Liver (tissue), 9 donors: ENCODE data around the gene SLC25A48. TPM values are rescaled to one million over a fixed set of nuclear protein-coding genes. Genes with fewer than 3 reads are reported as not detected.

Experiments used
- DNase-seq: peaks from one replicate; pipeline ENCODE4 v3.0.0-alpha.2; 2017; ENCODE audit warnings: low spot score
- H3K27ac ChIP-seq, 2 donors: one replicate each; pipeline ENCODE4 v1.7.0; 2013; ENCODE audit warnings: inconsistent platforms in 2 of 2, low read length in 2 of 2, control low read depth in 1 of 2, low read depth in 1 of 2, mild to moderate bottlenecking in 1 of 2
- H3K27me3 ChIP-seq, 4 donors: one replicate each; pipeline versions ENCODE4 v1.6.1 to v1.7.0; 2013; ENCODE audit warnings: low read length in 3 of 4, inconsistent platforms in 1 of 4, mild to moderate bottlenecking in 1 of 4, moderate library complexity in 1 of 4; ENCODE audit not compliant: control insufficient read depth in 4 of 4, insufficient read depth in 4 of 4
- H3K36me3 ChIP-seq, 4 donors: one replicate each; pipeline versions ENCODE4 v1.6.1 to v1.7.0; 2013; ENCODE audit warnings: low read length in 3 of 4, mild to moderate bottlenecking in 3 of 4, low read depth in 1 of 4, moderate library complexity in 1 of 4; ENCODE audit not compliant: control insufficient read depth in 4 of 4, insufficient read depth in 3 of 4
- H3K4me1 ChIP-seq, 4 donors: one replicate each; pipeline versions ENCODE4 v1.6.1 to v1.7.0; 2013; ENCODE audit warnings: low read length in 3 of 4, mild to moderate bottlenecking in 3 of 4, moderate library complexity in 1 of 4; ENCODE audit not compliant: control insufficient read depth in 4 of 4, insufficient read depth in 4 of 4
- H3K4me3 ChIP-seq, 3 donors: one replicate each; pipeline versions ENCODE4 v1.6.1 to v1.7.0; 2013; ENCODE audit warnings: low read length in 3 of 3, control low read depth in 1 of 3, low read depth in 1 of 3, mild to moderate bottlenecking in 1 of 3
- H3K9ac ChIP-seq, 2 donors: one replicate each; pipeline ENCODE4 v1.7.0; 2013; ENCODE audit warnings: low read length in 2 of 2, mild to moderate bottlenecking in 2 of 2, moderate library complexity in 2 of 2, control low read depth in 1 of 2, low read depth in 1 of 2
- H3K9me3 ChIP-seq, 4 donors: one replicate each; pipeline versions ENCODE4 v1.6.1 to v1.7.0; 2013; ENCODE audit warnings: low read length in 3 of 4; ENCODE audit not compliant: control insufficient read depth in 4 of 4
- ATF3 ChIP-seq: IDR thresholded peaks from 2 replicates; pipeline ENCODE4 v1.6.1; 2016; ENCODE audit warnings: antibody characterized with exemption
- FOXA1 ChIP-seq: IDR thresholded peaks from 2 replicates; pipeline ENCODE4 v1.6.1; 2016; ENCODE audit warnings: antibody characterized with exemption
- FOXA2 ChIP-seq: IDR thresholded peaks from 2 replicates; pipeline ENCODE4 v1.6.1; 2016; ENCODE audit warnings: antibody characterized with exemption
- GABPA ChIP-seq, 2 donors: IDR thresholded peaks in 1 of 2; conservative IDR thresholded peaks in 1 of 2; 2 replicates each; pipeline ENCODE4 v1.6.1; 2016; ENCODE audit warnings: antibody characterized with exemption in 2 of 2, mild to moderate bottlenecking in 1 of 2, moderate library complexity in 1 of 2
- HNF4A ChIP-seq, 2 donors: conservative IDR thresholded peaks; 2 replicates each; pipeline ENCODE4 v1.6.1; 2016; ENCODE audit warnings: antibody characterized with exemption in 2 of 2, mild to moderate bottlenecking in 2 of 2
- HNF4G ChIP-seq: IDR thresholded peaks from 2 replicates; pipeline ENCODE4 v1.6.1; 2016; ENCODE audit warnings: antibody characterized with exemption
- JUND ChIP-seq, 2 donors: IDR thresholded peaks; 2 replicates each; pipeline ENCODE4 v1.6.1; 2016; ENCODE audit warnings: antibody characterized with exemption in 2 of 2
- NR2F2 ChIP-seq: IDR thresholded peaks from 2 replicates; pipeline ENCODE4 v1.6.1; 2016; ENCODE audit warnings: antibody characterized with exemption
- RAD21 ChIP-seq, 2 donors: IDR thresholded peaks; 2 replicates each; pipeline ENCODE4 v1.6.1; 2016; ENCODE audit warnings: antibody characterized with exemption in 2 of 2, mild to moderate bottlenecking in 2 of 2
- RXRA ChIP-seq, 2 donors: IDR thresholded peaks; 2 replicates each; pipeline ENCODE4 v1.6.1; 2017 to 2018; ENCODE audit warnings: antibody characterized with exemption in 2 of 2, mild to moderate bottlenecking in 1 of 2
- SP1 ChIP-seq: IDR thresholded peaks from 2 replicates; pipeline ENCODE4 v1.6.1; 2018; ENCODE audit warnings: antibody characterized with exemption, mild to moderate bottlenecking
- YY1 ChIP-seq: IDR thresholded peaks from 2 replicates; pipeline ENCODE4 v1.6.1; 2016; ENCODE audit warnings: antibody characterized with exemption, mild to moderate bottlenecking
- WGBS: extraction: QIAGEN DNeasy Blood & Tissue Kit; methylation state at CpG from one replicate; pipeline ENCODE4 v1.1.7; 2013; 5-methylcytosine and 5-hydroxymethylcytosine counted together
- polyA plus RNA-seq, 2 donors: library from polyadenylated mRNA; stranded (reverse) in 1 of 2; unstranded in 1 of 2; fragments of 200-250 nt in 1 of 2; fragments of >200 nt in 1 of 2; fragmentation: Nextera tagmentation in 1 of 2; extraction: Ambion mirVana in 1 of 2; gene quantifications; one replicate each; pipeline versions ENCODE4 v1.2.1 to v1.2.3, GENCODE V29; 2013 to 2015
- total RNA-seq, 2 donors: library from RNA; depleted of rRNA; stranded (reverse); fragments of >200 nt; gene quantifications; one replicate each; pipeline ENCODE4 v1.2.3, GENCODE V29; 2014
- TF ChIP-seq, protein P1 (sequence below): IDR thresholded peaks from 2 replicates; pipeline ENCODE4 v1.6.1; 2016; ENCODE audit warnings: antibody characterized with exemption, mild to moderate bottlenecking
- TF ChIP-seq, protein P2 (sequence below): IDR thresholded peaks from 2 replicates; pipeline ENCODE4 v1.6.1; 2016; ENCODE audit warnings: antibody characterized with exemption
- TF ChIP-seq, protein P3 (sequence below): IDR thresholded peaks from 2 replicates; pipeline ENCODE4 v1.6.1; 2016; ENCODE audit warnings: antibody characterized with exemption
- TF ChIP-seq, protein P4 (sequence below): fragments of 150-350 bp; IDR thresholded peaks from 2 replicates; pipeline ENCODE4 v1.5.1; 2017; ENCODE audit warnings: improper control_type of control experiment, low read depth, low read length; ENCODE audit not compliant: missing input control
- donor health status: healthy.
- donor health status: healthy.
- donor health status: healthy.
- donor health status: healthy.
- donor health status: healthy.

SLC25A48 gene
- total and polyA plus RNA-seq, 4 donors, result 0.24 to 1.1 (median 0.72) TPM

DNA sequence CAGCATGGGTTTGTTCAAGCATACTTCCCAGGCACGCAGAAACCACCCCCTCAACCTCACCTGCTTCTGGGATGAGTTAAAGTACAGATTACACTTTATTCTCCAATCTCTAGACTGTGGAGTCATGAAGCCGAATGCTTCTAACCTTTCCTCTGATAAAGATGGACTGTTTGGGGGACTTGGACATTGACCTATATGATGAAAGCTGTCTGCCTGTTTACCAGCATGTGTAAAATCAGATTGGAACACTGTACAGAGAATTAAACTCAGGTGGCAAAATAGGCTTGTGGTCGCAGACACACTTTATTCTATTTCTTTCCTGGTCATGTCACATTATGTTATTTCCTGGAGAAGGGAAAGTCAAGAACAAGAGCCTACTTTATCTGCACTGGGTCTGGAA lies 35.5 kb downstream of the SLC25A48 start:
- H3K27me3 ChIP-seq, result no peaks in the 10 kb centered on the region
- H3K27ac ChIP-seq, result no peak overlapping the region
- no peaks in the 10 kb centered on the region for H3K4me1 ChIP-seq
- H3K9ac ChIP-seq, result no peak overlapping the region
- DNase-seq, result no peak
- no peak overlapping the region for H3K4me3 ChIP-seq
- no peaks in the 10 kb centered on the region for H3K36me3 ChIP-seq
- H3K9me3 ChIP-seq, result no peaks in the 10 kb centered on the region
- no peak for TF ChIP-seq ATF3
- no peak for TF ChIP-seq FOXA2
- TF ChIP-seq NR2F2, result no peak
- no peak for TF ChIP-seq HNF4G
- TF ChIP-seq HNF4A (conservative IDR thresholded peaks at IDR 0.05), result peak in 1 of 2 donors; percentile 27
- no peak for TF ChIP-seq GABPA (IDR thresholded peaks at IDR 0.05 in 1 of 2, conservative IDR thresholded peaks at IDR 0.05 in 1 of 2)
- 59% methylated on average over 3 of the region's 3 CpGs for WGBS

- Histone ChIP-seq H3K27me3 (no peaks in the 10 kb centered on the region), H3K27ac (no peak overlapping the region), H3K36me3 (no peaks in the 10 kb centered on the region), H3K4me3 (no peak overlapping the region), H3K9ac (no peak overlapping the region), H3K4me1 (no peaks in the 10 kb centered on the region), H3K9me3 (no peaks in the 10 kb centered on the region)
- DNase-seq, result no peak
- TF ChIP-seq, protein P1, sequence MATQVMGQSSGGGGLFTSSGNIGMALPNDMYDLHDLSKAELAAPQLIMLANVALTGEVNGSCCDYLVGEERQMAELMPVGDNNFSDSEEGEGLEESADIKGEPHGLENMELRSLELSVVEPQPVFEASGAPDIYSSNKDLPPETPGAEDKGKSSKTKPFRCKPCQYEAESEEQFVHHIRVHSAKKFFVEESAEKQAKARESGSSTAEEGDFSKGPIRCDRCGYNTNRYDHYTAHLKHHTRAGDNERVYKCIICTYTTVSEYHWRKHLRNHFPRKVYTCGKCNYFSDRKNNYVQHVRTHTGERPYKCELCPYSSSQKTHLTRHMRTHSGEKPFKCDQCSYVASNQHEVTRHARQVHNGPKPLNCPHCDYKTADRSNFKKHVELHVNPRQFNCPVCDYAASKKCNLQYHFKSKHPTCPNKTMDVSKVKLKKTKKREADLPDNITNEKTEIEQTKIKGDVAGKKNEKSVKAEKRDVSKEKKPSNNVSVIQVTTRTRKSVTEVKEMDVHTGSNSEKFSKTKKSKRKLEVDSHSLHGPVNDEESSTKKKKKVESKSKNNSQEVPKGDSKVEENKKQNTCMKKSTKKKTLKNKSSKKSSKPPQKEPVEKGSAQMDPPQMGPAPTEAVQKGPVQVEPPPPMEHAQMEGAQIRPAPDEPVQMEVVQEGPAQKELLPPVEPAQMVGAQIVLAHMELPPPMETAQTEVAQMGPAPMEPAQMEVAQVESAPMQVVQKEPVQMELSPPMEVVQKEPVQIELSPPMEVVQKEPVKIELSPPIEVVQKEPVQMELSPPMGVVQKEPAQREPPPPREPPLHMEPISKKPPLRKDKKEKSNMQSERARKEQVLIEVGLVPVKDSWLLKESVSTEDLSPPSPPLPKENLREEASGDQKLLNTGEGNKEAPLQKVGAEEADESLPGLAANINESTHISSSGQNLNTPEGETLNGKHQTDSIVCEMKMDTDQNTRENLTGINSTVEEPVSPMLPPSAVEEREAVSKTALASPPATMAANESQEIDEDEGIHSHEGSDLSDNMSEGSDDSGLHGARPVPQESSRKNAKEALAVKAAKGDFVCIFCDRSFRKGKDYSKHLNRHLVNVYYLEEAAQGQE, result no peak
- TF ChIP-seq NR2F2 (no peak), JUND (IDR thresholded peaks at IDR 0.05) (no peak), RAD21 (IDR thresholded peaks at IDR 0.05) (no peak), SP1 (no peak), GABPA (IDR thresholded peaks at IDR 0.05 in 1 of 2, conservative IDR thresholded peaks at IDR 0.05 in 1 of 2) (no peak), HNF4A (conservative IDR thresholded peaks at IDR 0.05) (no peak), YY1 (no peak), FOXA2 (no peak), RXRA (IDR thresholded peaks at IDR 0.05) (no peak), FOXA1 (no peak), ATF3 (no peak), HNF4G (no peak)
- TF ChIP-seq, protein P2, sequence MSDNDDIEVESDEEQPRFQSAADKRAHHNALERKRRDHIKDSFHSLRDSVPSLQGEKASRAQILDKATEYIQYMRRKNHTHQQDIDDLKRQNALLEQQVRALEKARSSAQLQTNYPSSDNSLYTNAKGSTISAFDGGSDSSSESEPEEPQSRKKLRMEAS, result no peak
- TF ChIP-seq, protein P3, sequence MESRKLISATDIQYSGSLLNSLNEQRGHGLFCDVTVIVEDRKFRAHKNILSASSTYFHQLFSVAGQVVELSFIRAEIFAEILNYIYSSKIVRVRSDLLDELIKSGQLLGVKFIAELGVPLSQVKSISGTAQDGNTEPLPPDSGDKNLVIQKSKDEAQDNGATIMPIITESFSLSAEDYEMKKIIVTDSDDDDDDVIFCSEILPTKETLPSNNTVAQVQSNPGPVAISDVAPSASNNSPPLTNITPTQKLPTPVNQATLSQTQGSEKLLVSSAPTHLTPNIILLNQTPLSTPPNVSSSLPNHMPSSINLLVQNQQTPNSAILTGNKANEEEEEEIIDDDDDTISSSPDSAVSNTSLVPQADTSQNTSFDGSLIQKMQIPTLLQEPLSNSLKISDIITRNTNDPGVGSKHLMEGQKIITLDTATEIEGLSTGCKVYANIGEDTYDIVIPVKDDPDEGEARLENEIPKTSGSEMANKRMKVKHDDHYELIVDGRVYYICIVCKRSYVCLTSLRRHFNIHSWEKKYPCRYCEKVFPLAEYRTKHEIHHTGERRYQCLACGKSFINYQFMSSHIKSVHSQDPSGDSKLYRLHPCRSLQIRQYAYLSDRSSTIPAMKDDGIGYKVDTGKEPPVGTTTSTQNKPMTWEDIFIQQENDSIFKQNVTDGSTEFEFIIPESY, result no peak
- TF ChIP-seq, protein P4, sequence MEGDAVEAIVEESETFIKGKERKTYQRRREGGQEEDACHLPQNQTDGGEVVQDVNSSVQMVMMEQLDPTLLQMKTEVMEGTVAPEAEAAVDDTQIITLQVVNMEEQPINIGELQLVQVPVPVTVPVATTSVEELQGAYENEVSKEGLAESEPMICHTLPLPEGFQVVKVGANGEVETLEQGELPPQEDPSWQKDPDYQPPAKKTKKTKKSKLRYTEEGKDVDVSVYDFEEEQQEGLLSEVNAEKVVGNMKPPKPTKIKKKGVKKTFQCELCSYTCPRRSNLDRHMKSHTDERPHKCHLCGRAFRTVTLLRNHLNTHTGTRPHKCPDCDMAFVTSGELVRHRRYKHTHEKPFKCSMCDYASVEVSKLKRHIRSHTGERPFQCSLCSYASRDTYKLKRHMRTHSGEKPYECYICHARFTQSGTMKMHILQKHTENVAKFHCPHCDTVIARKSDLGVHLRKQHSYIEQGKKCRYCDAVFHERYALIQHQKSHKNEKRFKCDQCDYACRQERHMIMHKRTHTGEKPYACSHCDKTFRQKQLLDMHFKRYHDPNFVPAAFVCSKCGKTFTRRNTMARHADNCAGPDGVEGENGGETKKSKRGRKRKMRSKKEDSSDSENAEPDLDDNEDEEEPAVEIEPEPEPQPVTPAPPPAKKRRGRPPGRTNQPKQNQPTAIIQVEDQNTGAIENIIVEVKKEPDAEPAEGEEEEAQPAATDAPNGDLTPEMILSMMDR, result no peak
- 78% methylated on average over 11 of the region's 11 CpGs for WGBS
These were observed 36.9 kb downstream of the SLC25A48 start for GRCh38 chr5:135871268-135871915.
